ENCODE measurements around the gene TNIK. TPM values are rescaled to one million over a fixed set of nuclear protein-coding genes. Genes with fewer than 3 reads are reported as not detected.
"Not testable (repeated sequence)": the region's sequence is repeated elsewhere in the genome, so short reads cannot be mapped to it uniquely, and the experiment has no call there.

TNIK gene
- total RNA-seq, 2 donors from 2014 or later = 32.2 to 43.2 TPM

DNA sequence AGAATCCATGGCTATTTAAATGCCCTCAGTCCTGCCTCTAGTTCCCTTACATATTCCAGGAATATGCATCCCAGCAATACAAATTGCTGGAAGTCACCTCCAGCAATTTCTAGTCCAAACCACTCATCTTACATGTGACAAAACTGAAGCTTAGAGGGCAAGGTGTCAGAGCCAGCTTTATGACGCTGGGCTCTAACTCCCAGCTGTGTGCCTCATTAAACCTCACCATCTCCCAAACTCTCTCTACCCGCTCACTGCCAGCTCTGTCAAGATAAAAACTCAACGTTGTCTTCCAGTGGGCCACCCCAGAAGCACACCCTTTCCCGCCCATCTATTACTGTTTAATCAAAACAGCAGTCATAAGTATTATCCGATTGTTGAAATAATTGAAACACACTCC lies 7.9 kb downstream of the TNIK start:
- no peaks in the 10 kb centered on the region for H3K36me3 Mint-ChIP-seq (ENCODE audit: insufficient read depth in 2 of 2)
- ATAC-seq (replicated peaks in 1 of 2) = no peak
- H3K27ac Mint-ChIP-seq = no peak overlapping the region
- H3K4me3 Mint-ChIP-seq = no peak overlapping the region
- H3K9me3 Mint-ChIP-seq = no peaks in the 10 kb centered on the region
- no peak for DNase-seq
- H3K27me3 Mint-ChIP-seq (ENCODE audit: low read depth) = no peaks in the 10 kb centered on the region
- H3K4me1 Mint-ChIP-seq (ENCODE audit: low read depth) = peaks cover 38% of the 10 kb centered on the region

DNA sequence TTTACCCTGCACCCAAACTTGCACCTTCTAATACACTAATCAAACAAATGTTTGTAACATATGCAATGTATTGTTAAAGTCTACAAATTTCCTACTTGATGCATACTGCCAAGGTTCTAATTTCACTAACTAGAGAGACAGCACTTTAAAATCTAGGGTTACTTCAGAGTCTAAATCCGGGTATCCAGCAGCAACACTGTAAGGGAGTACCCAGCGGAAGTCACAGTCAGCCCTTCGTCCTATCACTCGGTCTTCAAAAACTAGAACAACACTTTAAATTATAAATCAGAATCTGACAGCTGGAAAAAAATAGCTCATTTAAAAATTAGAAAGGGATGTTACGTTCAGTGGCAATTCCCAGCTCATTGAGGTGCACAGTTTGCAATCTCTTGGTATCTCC lies 8.3 kb downstream of the TNIK start:
- no peak overlapping the region for H3K4me3 Mint-ChIP-seq

DNA sequence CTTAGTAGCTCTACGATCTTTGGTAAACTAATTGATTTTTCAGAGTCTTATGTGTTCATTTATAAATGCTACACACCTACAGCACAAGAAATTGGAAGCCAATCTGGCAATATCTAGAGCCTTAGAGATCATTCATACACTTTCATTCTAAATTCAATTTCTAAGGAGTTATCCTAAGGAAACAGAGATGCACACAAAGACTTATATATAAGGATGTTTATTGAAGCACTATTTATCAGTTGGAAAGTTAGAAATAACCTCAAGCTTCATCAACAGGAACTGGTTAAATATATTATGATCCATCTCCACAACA lies 12.7 kb downstream of the TNIK start:
- not testable (repeated sequence) for H3K9me3 Mint-ChIP-seq; DNase-seq; H3K27me3 Mint-ChIP-seq (ENCODE audit: low read depth); ATAC-seq (replicated peaks in 1 of 2); H3K36me3 Mint-ChIP-seq (ENCODE audit: insufficient read depth in 2 of 2)
- peak overlapping the region; percentile 33 for H3K27ac Mint-ChIP-seq
- H3K4me3 Mint-ChIP-seq = peak overlapping the region in 1 of 2 donors; percentile 31
- H3K4me1 Mint-ChIP-seq (ENCODE audit: low read depth) = peaks cover 48% of the 10 kb centered on the region

More for the DNA sequence above, 8.3 kb downstream of the TNIK start:
- Mint-ChIP-seq H3K36me3 (ENCODE audit: insufficient read depth in 2 of 2) (no peaks in the 10 kb centered on the region), H3K27ac (no peak overlapping the region), H3K27me3 (ENCODE audit: low read depth) (no peaks in the 10 kb centered on the region), H3K9me3 (no peaks in the 10 kb centered on the region), H3K4me1 (ENCODE audit: low read depth) (peaks cover 38% of the 10 kb centered on the region)
- no peak for DNase-seq
- ATAC-seq (replicated peaks in 1 of 2) = no peak

DNA sequence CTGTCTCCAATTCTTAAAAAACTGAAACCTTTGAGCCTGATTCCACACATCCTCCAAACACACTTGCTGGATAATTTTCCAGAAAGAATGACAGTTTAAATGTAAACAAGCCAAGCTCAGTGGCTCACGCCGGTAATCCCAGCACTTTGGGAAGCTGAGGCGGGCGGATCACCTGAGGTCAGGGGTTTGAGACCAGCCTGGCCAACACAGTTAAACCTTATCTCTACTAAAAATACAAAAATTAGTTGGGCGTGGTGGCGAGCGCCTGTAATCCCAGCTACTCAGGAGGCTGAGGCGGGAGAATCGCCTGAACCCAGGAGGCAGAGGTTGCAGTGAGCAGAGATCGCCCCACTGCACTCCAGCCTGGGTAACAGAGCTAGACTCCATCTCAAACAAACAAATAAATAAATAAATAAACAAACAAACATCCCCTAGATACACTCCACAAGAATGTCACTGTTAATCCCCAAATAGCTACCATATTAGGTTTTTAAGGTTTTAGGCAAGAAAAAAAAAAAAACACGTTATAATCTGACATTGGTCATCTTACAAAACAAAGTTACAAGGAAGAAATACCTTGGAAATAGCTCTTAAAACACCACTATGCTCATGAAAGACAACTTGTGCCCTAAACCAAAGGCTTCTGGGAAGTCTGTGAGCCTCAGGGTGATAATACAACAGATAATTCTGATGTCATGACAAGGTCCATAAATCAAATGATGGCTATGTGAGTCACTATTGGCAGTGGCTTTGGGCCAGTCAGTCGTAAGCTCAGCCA lies 13.2 kb downstream of the TNIK start:
- Mint-ChIP-seq H3K4me1 (ENCODE audit: low read depth) (peaks cover 52% of the 10 kb centered on the region), H3K27me3 (ENCODE audit: low read depth) (no peaks in the 10 kb centered on the region), H3K36me3 (ENCODE audit: insufficient read depth in 2 of 2) (no peaks in the 10 kb centered on the region), H3K27ac (no peak overlapping the region), H3K4me3 (peak overlapping the region in 1 of 2 donors; percentile 31), H3K9me3 (no peaks in the 10 kb centered on the region)
- peak in 1 of 2 donors; percentile 34 for ATAC-seq (replicated peaks in 1 of 2)
- no peak for DNase-seq

DNA sequence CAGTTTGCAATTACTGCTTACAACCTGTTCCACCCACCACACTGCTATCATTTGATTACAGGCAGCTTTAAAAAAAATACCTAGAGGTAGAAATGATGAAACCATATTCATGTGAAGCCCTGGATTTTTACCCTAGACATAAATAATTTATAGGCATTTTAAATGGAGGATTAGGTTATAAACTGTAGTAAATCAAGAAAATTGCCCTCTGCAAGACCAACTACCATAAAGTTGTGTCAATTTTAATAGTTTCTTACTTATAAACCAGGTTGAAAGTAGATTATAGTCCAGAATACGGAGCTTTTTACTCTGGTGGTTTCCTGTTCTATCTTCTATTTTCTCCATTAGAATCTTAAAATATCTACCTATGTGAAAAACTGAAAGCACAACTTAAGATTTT lies 13.9 kb downstream of the TNIK start:
- no peak for ATAC-seq (replicated peaks in 1 of 2)
- peaks cover 58% of the 10 kb centered on the region for H3K4me1 Mint-ChIP-seq (ENCODE audit: low read depth)
- H3K27ac Mint-ChIP-seq = no peak overlapping the region
- no peak overlapping the region for H3K4me3 Mint-ChIP-seq
- DNase-seq = no peak
- H3K27me3 Mint-ChIP-seq (ENCODE audit: low read depth) = no peaks in the 10 kb centered on the region
- H3K9me3 Mint-ChIP-seq = no peaks in the 10 kb centered on the region
- no peaks in the 10 kb centered on the region for H3K36me3 Mint-ChIP-seq (ENCODE audit: insufficient read depth in 2 of 2)

DNA sequence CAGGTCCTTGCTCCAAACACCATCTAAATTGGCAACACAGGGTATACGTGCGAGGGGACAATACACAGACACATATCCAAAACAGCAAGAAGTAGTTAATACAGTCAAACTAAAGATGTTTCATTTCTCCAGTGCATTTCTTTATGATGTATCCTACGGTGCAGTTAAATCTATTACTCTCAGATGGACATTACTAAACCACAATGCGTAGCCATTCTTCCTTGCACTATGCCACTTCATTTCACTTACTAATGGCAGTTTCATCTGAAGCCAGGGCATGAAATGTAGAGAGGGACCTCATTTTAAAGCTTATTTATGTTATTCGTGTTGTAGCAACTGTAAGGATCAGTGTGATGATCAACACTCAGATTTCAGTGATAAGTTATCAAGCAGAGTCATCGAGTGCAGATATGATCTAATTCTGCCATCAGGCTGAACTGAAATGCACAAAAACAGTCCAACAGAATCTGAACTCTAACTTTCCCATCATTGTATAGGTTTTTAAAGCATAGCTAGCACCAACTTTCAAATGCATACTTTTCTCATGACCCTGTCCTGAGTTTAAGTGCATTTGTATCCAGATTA lies 14.5 kb downstream of the TNIK start:
- H3K27me3 Mint-ChIP-seq (ENCODE audit: low read depth) = no peaks in the 10 kb centered on the region
- H3K27ac Mint-ChIP-seq = no peak overlapping the region
- H3K36me3 Mint-ChIP-seq (ENCODE audit: insufficient read depth in 2 of 2) = no peaks in the 10 kb centered on the region
- DNase-seq (no peak), ATAC-seq (replicated peaks in 1 of 2) (no peak)
- no peaks in the 10 kb centered on the region for H3K9me3 Mint-ChIP-seq
- peaks cover 63% of the 10 kb centered on the region for H3K4me1 Mint-ChIP-seq (ENCODE audit: low read depth)
- H3K4me3 Mint-ChIP-seq = no peak overlapping the region

DNA sequence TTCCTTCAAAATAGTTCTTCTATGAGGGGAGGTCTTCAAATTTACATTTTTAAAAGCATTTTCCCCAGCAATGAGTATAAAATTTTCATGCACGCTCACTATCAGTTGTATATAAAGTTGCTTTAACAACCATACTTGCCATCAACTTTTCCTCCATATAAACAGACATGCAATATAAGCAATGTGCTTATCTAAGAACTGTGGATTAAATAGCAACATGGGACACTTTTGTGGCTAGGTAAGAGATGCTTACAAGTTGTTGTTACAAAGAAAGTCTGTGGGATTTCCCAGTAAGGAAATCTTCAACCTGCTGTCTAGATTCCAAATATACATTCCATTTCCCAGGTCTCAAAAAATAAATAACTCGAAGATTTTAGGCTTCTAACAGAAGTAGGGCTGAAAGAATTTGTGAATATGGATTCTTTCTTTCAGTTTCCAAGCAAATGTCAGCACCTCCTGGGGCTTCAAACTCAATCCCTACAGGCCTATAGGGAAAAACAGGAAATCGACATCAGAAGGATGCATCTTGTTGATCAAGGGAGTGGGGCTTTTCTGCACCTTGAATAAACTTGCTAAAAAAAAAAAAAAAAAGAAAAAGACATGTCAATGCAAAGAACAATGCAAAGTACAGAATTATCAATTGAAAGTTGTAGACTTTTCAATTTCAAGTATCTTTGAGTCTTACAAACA lies 16.1 kb downstream of the TNIK start:
- Mint-ChIP-seq H3K9me3 (no peaks in the 10 kb centered on the region), H3K4me1 (ENCODE audit: low read depth) (peaks cover 68% of the 10 kb centered on the region), H3K27me3 (ENCODE audit: low read depth) (no peaks in the 10 kb centered on the region), H3K27ac (no peak overlapping the region), H3K4me3 (no peak overlapping the region), H3K36me3 (ENCODE audit: insufficient read depth in 2 of 2) (no peaks in the 10 kb centered on the region)
- no peak for ATAC-seq (replicated peaks in 1 of 2)
- no peak for DNase-seq

DNA sequence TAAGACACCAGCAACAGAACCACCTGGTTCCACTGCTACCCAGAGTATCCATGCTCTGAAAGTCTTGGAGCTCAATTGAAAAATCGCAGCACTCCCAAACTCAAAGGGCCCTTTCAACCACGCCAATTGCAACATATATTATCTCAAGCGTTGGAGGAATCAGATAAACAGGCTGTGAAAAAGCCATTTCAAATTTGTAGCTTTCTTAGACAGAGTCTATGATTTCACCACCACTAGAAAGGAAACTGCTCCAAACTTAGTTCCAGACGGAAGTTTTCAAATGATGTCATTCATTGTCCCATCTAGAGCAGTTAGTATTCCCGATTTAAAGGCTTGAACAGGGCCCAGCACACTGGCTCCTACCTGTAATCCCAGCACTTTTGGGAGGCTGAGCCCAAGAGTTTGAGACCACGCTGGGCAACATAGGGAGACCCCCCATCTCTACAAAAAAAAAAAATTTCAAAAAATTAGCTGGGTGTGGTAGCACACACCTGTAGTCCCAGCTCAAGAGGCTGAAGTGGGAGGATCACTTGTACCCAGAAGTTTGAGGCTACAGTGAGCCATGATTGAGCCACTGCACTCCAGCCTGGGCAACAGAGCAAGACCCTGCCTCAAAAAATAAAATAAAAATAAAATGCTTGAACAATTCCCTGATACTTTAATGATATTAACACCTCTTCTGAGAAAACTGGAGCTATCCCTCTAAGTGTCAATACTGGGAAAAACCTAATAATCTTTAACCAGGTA lies 16.8 kb downstream of the TNIK start:
- Mint-ChIP-seq H3K9me3 (no peaks in the 10 kb centered on the region), H3K4me3 (no peak overlapping the region), H3K4me1 (ENCODE audit: low read depth) (peaks cover 73% of the 10 kb centered on the region), H3K36me3 (ENCODE audit: insufficient read depth in 2 of 2) (no peaks in the 10 kb centered on the region), H3K27ac (no peak overlapping the region), H3K27me3 (ENCODE audit: low read depth) (no peaks in the 10 kb centered on the region)
- no peak for ATAC-seq (replicated peaks in 1 of 2)
- DNase-seq = no peak

DNA sequence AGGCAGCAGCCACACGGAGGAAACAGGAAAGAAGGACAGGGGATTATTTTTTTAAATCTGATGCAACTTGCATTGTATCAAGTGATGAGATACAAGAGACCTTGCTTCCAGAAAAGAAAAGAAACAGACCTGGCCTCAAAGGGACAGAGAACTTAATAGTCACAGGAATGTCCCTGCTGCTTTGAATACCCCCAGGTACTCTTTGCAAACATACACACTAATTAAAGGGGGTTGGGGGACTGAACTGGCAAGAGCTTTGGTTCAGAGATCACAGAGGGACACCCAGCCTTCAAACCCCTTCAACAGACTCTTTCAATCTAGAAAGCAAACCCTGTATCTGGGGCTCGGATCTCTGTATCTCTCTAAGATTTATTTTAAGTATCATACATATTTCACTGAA lies 18.0 kb downstream of the TNIK start:
- ATAC-seq (replicated peaks in 1 of 2) (no peak), DNase-seq (no peak)
- H3K27me3 Mint-ChIP-seq (ENCODE audit: low read depth) = no peaks in the 10 kb centered on the region
- H3K9me3 Mint-ChIP-seq = no peaks in the 10 kb centered on the region
- no peaks in the 10 kb centered on the region for H3K36me3 Mint-ChIP-seq (ENCODE audit: insufficient read depth in 2 of 2)
- peak overlapping the region; percentile 56 for H3K27ac Mint-ChIP-seq
- peaks cover 78% of the 10 kb centered on the region for H3K4me1 Mint-ChIP-seq (ENCODE audit: low read depth)
- H3K4me3 Mint-ChIP-seq = peak overlapping the region in 1 of 2 donors; percentile 13

DNA sequence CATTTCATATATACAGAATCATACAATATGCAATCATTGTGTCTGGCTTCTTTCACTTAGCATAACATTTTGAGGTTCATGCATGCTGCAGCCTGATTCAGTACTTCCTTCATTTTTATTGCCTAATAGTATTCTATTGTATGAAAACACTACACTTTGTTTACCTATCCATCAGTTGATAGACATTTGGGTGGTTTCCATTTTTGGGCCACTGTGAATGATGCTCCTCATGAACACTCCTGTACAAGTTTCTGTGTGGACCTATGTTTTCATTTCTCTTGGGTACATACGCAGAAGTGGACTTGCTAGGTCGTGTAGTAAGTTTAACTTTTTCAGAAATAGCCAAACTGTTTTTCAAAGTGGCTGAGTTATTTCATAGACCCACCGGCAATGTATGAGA lies 18.8 kb downstream of the TNIK start:
- Mint-ChIP-seq H3K4me1 (ENCODE audit: low read depth) (peaks cover 79% of the 10 kb centered on the region), H3K27me3 (ENCODE audit: low read depth) (no peaks in the 10 kb centered on the region), H3K9me3 (no peaks in the 10 kb centered on the region), H3K27ac (no peak overlapping the region), H3K36me3 (ENCODE audit: insufficient read depth in 2 of 2) (no peaks in the 10 kb centered on the region), H3K4me3 (no peak overlapping the region)
- DNase-seq (no peak), ATAC-seq (replicated peaks in 1 of 2) (no peak)

DNA sequence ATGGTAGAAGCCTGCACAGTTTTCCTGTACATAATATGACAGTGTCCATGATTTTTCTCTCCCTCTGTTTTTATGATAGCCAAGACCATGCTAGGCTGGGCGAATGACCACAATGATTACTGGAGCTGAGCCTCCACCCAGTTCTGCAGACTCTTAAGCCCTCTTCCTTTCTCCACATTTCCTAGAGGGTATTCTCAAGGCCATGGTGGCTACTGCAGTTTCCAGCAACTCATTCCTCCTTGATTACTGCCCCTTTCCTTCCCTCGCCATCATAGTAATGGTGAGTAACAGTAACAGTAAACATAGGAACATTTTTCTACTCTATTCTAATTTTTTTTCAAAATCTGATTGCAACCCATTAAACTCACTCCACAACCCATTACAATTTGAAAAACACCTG lies 20.2 kb downstream of the TNIK start:
- Mint-ChIP-seq H3K36me3 (ENCODE audit: insufficient read depth in 2 of 2) (peaks cover 0 to 2% of the 10 kb centered on the region in 2 donors), H3K4me3 (no peak overlapping the region), H3K4me1 (ENCODE audit: low read depth) (peaks cover 77% of the 10 kb centered on the region), H3K9me3 (no peaks in the 10 kb centered on the region), H3K27ac (no peak overlapping the region), H3K27me3 (ENCODE audit: low read depth) (no peaks in the 10 kb centered on the region)
- ATAC-seq (replicated peaks in 1 of 2) (no peak), DNase-seq (no peak)

DNA sequence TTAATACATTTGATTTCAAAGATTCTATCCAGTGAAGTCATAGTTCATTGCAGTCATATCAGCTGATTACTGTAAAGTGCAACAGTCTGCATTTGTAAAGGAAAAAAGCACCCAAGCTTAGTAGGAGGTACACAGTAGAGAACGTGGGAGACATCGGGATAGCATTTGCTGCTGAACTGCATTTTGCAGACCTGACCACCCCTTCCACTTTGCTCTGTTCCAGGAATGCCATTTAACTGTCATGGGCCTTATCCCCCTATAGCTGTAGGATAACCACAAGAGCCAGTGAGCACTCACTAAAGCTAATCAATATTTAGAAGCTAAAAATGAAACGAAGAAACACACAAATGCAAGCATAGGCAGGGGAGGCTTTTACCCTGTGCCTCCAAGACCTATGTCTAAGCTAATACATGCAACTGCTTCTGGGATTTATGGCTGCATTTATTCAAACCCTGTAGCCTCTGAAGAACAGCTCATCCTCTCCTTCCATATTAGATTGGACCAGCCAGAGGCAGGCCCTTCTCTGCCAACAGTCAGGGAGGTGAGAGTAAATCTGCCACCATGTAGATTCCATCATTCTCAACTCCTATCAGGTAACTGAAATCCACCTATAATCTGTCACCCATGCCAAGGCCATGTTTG lies 23.0 kb downstream of the TNIK start:
- H3K27me3 Mint-ChIP-seq (ENCODE audit: low read depth) = no peaks in the 10 kb centered on the region
- H3K36me3 Mint-ChIP-seq (ENCODE audit: insufficient read depth in 2 of 2) = peaks cover 0 to 2% of the 10 kb centered on the region in 2 donors
- H3K27ac Mint-ChIP-seq = peak overlapping the region; percentile 5
- H3K4me3 Mint-ChIP-seq = peak overlapping the region in 1 of 2 donors; percentile 17
- ATAC-seq (replicated peaks in 1 of 2) = no peak
- H3K4me1 Mint-ChIP-seq (ENCODE audit: low read depth) = peaks cover 57% of the 10 kb centered on the region
- no peak for DNase-seq
- no peaks in the 10 kb centered on the region for H3K9me3 Mint-ChIP-seq

DNA sequence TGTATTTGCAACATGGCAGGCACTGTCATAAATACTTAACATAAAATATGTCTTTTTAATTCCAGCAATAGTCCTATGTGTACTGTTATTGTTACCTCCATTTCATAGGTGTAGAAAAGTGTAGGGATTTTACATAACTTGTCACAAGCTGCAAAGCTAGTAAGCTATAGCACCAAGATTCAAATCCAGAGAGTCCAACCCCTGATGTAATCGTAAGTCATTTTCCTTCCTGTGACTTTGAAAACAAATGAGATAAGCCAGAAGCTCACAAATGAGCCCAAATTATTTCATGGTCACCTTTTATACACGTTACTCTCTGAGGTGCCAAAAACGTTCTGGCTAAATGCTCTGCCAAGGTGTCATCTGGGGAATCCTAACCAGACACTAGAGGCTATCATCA lies 23.8 kb downstream of the TNIK start:
- Mint-ChIP-seq H3K4me1 (ENCODE audit: low read depth) (peaks cover 49% of the 10 kb centered on the region), H3K36me3 (ENCODE audit: insufficient read depth in 2 of 2) (peaks cover 0 to 2% of the 10 kb centered on the region in 2 donors), H3K27me3 (ENCODE audit: low read depth) (no peaks in the 10 kb centered on the region), H3K9me3 (no peaks in the 10 kb centered on the region), H3K27ac (peak overlapping the region; percentile 5), H3K4me3 (peak overlapping the region in 1 of 2 donors; percentile 17)
- DNase-seq (no peak), ATAC-seq (replicated peaks in 1 of 2) (peak in 1 of 2 donors; percentile 73)

Data from activated T-cell treated with anti-CD3 and anti-CD28 coated beads, Interleukin-2, amount 50 U/mL, for 72 hours (primary cell).